ENCODE measurements around the gene TUT4.

TUT4 gene

DNA sequence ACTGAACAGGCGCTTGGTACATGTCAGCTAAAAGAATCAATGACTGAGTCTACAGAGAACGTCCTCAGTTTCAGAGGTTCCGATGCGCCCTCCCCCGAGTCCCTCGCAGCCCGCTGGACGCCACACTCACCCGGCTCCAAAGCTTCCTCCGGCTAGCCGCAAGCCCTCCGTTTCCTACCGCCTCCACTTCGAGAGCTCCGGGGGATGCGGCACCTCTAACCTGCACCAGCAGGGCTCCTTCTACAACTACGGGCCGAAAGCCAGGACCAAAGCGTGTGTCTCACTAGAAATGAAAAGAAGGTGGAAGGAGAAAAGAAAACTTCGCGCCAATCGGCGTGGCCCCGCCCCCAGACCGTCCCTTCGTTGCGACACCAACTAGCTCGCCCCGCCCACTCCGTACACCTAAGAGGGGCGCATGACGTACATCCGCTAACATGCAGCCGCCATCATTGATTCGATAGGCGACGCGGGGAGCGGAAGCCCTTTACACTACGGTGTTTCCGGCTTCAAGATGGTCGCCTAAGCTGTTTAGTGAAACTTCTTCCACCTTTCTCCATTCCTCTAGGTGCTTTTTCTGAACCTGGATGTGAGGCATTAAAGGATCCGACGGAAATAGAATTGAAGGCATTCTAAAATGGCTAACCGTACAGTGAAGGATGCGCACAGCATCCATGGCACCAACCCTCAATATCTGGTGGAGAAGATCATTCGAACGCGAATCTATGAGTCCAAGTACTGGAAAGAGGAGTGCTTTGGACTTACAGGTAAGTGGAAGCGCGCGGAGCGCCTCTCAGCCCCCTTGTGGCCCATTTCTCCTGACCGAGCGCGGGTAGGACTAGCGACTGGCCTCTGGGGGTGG, 148.5 kb downstream of the TUT4 start, which contains the start of the genes ORC1 and PRPF38A:
Gene ORC1 (minus strand): TSS at position 308 of the 859 bp plus-strand sequence. CDS start 2,200 bp downstream, outside the sequence.
Gene PRPF38A (plus strand): TSS at position 487 of the 859 bp plus-strand sequence. CDS start 148 bp downstream, at position 635.
- peak; percentile 97 for DNase-seq (ENCODE audit: low read depth)

DNA sequence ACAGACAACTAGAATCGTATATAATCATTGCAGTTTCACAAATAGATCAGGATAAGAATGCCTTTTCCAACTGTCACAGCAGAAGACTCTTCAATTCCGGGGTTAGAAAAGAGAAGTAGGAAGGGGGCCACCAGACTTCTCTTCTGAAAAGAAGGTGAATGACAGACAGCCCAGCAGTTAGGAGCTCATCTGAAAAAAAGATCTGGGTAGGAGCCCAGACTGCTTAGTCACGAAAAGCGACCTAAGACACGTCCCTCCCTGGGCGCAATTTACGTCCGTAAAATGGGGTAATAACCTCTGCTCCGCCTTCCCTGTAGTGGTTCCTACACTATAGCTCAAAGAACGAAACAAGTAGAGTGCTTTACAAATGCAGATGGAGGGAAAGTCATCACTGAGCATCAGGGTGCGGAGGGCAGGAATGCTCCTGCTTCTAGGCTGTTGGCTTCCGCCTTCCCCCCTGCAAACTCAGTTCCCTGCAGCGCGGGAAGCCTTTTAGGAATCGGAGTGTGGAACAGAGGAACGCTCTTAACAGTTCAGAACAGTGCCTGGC, 149.3 kb downstream of the TUT4 start:
- DNase-seq (ENCODE audit: low read depth), result peak; percentile 23

DNA sequence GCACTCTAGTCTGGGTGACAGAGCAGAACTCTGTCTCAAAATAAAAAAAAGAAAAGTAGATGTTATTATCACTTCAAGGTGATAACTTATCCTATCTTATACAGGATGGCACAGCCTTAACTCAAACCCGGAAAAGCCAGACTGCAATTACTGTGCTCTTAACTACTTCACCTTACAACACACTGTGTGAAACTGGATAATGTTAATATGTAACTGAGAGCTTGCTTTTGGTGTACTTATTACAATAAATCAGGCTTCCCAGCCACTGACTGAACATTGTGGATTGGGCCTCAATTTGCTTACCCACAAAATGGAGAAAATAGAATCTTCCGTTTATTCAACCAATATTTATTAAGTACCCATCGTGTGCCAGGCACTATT, 150.0 kb downstream of the TUT4 start:
- no peak for DNase-seq (ENCODE audit: low read depth)

DNA sequence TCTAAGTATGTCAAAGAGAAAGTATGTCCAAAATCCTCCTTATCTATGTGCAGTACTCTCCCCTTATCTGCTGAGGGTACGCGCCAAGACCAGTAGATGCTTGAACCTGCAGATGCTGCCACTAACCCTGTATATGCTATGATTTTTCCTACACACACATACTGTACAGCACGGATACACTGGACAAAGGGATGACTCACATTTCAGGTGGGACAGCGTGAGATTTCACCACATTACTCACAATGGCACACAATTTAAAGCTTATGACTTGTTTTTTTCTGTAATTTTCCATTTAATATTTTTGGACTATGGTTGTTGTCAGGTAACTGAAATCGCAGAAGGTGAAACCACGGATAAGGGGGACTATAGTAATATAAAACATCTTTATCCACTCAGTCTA, 152.8 kb downstream of the TUT4 start:
- no peak for DNase-seq (ENCODE audit: low read depth)

DNA sequence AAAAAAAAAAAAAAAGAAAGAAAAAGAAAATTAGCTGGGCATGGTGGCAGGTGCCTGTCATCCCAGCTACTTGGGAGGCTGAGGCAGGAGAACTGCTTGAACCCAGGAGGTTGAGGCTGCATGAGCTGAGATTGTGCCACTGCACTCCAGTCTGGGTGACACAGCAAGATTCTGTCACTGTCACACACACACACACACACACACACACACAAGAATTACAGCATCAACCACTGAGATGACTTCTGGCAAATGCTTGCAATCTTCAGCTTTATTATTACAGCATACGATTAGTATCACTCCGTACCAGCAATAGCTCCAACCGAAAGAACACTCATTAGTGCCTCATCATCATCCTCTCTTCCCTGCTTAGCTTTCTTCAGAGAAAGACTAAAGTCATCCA, 153.3 kb downstream of the TUT4 start:
- no peak for DNase-seq (ENCODE audit: low read depth)

DNA sequence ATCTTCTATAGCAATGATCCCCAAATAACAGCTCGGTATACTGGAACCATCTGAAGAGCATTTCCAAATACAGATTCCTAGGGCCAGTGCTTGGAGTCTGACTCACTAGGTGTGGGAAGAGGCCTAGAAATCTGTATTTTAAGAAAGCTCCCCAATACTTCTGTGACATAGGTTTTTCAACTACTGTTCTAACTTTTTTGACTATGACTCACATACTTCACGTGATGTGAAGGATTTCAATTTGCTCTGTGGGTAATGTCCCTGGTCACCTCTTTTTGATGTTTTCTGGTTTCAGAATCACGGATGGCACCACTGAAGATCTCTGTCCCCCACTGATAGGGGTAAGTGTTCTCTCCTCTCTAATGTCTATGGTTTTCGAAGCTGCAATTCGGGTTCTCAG, 159.7 kb downstream of the TUT4 start:
- DNase-seq (ENCODE audit: low read depth), result no peak

DNA sequence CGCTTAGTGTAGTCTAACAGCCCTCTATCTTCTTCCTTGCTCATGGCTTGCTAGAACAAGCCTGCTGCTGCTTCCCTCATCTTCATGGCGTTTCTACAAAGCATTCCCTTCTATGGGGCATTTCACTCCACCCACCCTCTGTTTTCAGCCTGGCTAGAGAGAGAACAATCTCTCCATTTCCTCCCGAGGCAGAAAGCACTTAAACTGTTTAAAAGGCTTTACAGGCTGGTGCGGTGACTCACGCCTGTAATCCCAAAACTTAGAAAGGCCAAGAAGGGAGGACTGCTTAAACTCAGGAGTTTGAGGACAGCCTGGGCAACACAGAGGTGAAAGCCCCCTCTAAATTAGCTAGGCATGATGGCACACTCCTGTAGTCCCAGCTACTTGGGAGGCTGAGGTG, 166.4 kb downstream of the TUT4 start:
- no peak for DNase-seq (ENCODE audit: low read depth)

DNA sequence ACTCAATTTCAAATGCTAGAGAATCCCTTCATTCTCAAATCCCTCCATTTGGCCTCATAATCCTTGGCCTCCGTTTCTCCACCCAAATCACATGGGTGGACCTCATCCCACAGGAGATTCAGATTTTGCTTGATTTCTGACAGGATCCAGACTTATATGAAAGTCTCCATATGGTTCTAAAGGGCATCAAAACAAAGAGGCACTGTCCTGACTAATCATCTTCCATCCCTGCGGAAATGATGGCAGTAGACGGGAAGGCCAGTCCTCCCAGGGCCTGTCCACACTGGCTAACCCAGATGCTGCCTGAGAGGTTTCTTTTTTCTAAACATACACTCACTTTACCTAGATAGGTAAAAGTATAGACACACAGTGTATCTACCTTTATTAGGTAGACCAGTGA, 167.5 kb downstream of the TUT4 start:
- DNase-seq (ENCODE audit: low read depth), result no peak

All from stimulated activated CD8-positive, alpha-beta memory T cell treated with anti-CD3 and anti-CD28 coated beads, Interleukin-4, amount 100 ng/mL, for 24 hours (primary cell).